Adrenal gland (tissue), 12 donors: Measurements from ENCODE around the gene TESK1. TPM values are rescaled to one million over a fixed set of nuclear protein-coding genes. Genes with fewer than 3 reads are reported as not detected.
A peak's percentile ranks its signal among the peaks of the same experiment; 100 is the strongest.

Experiments used
- DNase-seq, 7 donors: peaks; one replicate each; pipeline ENCODE4 v3.0.0-alpha.2; 2019 to 2020
- H3K27ac ChIP-seq, 5 donors: fragments of 200-600 bp; sonication (generic) in 4 of 5; 1 replicate in 3 of 5; 2 replicates in 2 of 5; pipeline versions ENCODE4 v1.5.1 to v1.8.0; 2016 to 2020; ENCODE audit warnings: mild to moderate bottlenecking in 1 of 5
- H3K27me3 ChIP-seq: fragments of 200-600 bp; 2 replicates; pipeline ENCODE4 v1.8.0; 2021
- H3K36me3 ChIP-seq, 2 donors: fragments of 200-600 bp; replicated peaks in 1 of 2; 1 replicate in 1 of 2; 2 replicates in 1 of 2; pipeline versions ENCODE4 v1.5.1 to v1.8.0; 2018 to 2022
- H3K4me1 ChIP-seq, 2 donors: fragments of 200-600 bp; replicated peaks in 1 of 2; 1 replicate in 1 of 2; 2 replicates in 1 of 2; pipeline versions ENCODE4 v1.5.1 to v1.8.0; 2018 to 2021
- H3K4me3 ChIP-seq, 4 donors: fragments of 200-600 bp; sonication (generic) in 3 of 4; one replicate each; pipeline ENCODE4 v1.5.1; 2016 to 2018
- H3K9me3 ChIP-seq, 3 donors: fragments of 200-600 bp; sonication (generic) in 1 of 3; replicated peaks in 1 of 3; 1 replicate in 2 of 3; 2 replicates in 1 of 3; pipeline versions ENCODE4 v1.5.1 to v1.8.0; 2016 to 2021
- POLR2A ChIP-seq, 2 donors: fragments of 450-650 bp; IDR thresholded peaks; one replicate each; pipeline ENCODE4 v1.6.1; 2017; ENCODE audit warnings: antibody characterized with exemption in 2 of 2, mild to moderate bottlenecking in 2 of 2, moderate library complexity in 1 of 2
- WGBS, 4 donors: extraction: QIAGEN DNeasy Blood & Tissue Kit in 2 of 4; methylation state at CpG; one replicate each; pipeline versions ENCODE4 v1.1.5 to v1.1.7; 2013 to 2017; 5-methylcytosine and 5-hydroxymethylcytosine counted together
- intact Hi-C, 2 donors: fragments of 100-400 bp; cut with DNase I; formaldehyde crosslinking; loops; one replicate each; pipeline versions ENCODE4 v1.14.1 to v1.15.0; 2022 to 2023
- microRNA-seq, 3 donors: library from miRNA; unstranded; fragments of <30 nt; microRNA quantifications; one replicate each; pipeline ENCODE4, GENCODE V29; 2017 to 2020
- polyA plus RNA-seq, 3 donors: library from polyadenylated mRNA; stranded (reverse); fragments of 200-250 nt in 2 of 3; fragments of 350-450 nt in 1 of 3; fragmentation: Illumina TruSeq in 1 of 3; extraction: RNeasy Lipid Tissue Mini Kit (QIAGEN cat#74804) in 1 of 3; gene quantifications; one replicate each; pipeline ENCODE4 v1.2.3, GENCODE V29; 2013 to 2014
- small RNA-seq, 2 donors: library from RNA; depleted of rRNA; stranded (forward); fragments of <200 nt; gene quantifications; one replicate each; pipeline ENCODE3, GENCODE V24; 2016
- total RNA-seq, 9 donors: library from RNA; depleted of rRNA in 4 of 9; stranded (reverse); fragments of >200 nt in 4 of 9; fragments of 120-200 nt in 1 of 9; fragmentation: NEBNext Ultra II Directional in 1 of 9; extraction: Animal tissue kit (Norgen Biotek cat#: 25700) in 1 of 9; gene quantifications; one replicate each; pipeline versions ENCODE4 v1.1.0 to v1.2.4, GENCODE V29; 2013 to 2023
- TF ChIP-seq, protein P1 (sequence below), 6 experiments: fragments of 450-650 bp in 4 of 6; fragments of 200-600 bp in 2 of 6; sonication (generic) in 1 of 6; IDR thresholded peaks; 1 replicate in 5 of 6; 2 replicates in 1 of 6; pipeline versions ENCODE4 v1.5.1 to v1.8.0; 2016 to 2021; ENCODE audit warnings: antibody characterized with exemption in 6 of 6, mild to moderate bottlenecking in 2 of 6, moderate library complexity in 1 of 6
- donor health status: healthy with polysubstance abuse.
- donor health status: Bipolar disorder and iron deficiency.
- donor health status: DM: yes; HTN: yes; CAD: no.
- donor health status: DM: no; HTN: no; CAD: no.
- donor health status: DM: no; HTN: no; CAD: no.
- donor health status: DM: yes; HTN: yes; CAD: no.

The TESK1 gene
- total and polyA plus RNA-seq, 12 donors: 25.9 to 189 (median 65.5) TPM

DNA sequence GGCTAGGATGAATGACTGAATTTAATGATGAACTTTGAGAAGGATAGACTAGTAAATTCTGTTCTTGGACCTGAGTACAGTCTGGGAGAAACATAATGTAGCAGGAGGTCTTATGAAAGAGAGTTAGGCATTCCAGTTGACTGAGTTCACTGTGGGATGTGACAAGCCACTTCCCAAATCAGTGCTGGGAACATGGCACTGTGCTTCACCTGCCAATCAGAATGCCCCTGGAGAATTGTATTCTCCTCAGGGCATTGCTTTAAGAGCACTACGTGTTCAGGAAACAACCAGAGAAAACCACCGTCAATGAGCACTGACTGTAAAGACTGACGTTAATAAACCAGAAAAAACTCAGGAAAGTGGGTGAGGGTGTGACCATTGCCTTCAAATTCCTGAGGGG is 54.3 kb downstream of the TESK1 start:
- Histone ChIP-seq H3K27me3 (no peaks in the 10 kb centered on the region), H3K4me1 (peaks cover 6 to 31% of the 10 kb centered on the region in 2 donors), H3K9me3 (no peaks in the 10 kb centered on the region), H3K27ac (peak overlapping the region in 4 of 5 donors; percentile 88 to 97 (median 96)), H3K4me3 (peak overlapping the region in 1 of 4 donors; percentile 78), H3K36me3 (peaks cover 0 to 4% of the 10 kb centered on the region in 2 donors)
- intact Hi-C loops: no loop called here
- DNase-seq: peak in 2 of 7 donors; percentile 16 to 28
- 62 to 75% (median 64%) methylated on average over 3 of the region's 3 CpGs for WGBS, 4 donors
- TF ChIP-seq POLR2A (IDR thresholded peaks at IDR 0.05): no peak
- TF ChIP-seq, protein P1, sequence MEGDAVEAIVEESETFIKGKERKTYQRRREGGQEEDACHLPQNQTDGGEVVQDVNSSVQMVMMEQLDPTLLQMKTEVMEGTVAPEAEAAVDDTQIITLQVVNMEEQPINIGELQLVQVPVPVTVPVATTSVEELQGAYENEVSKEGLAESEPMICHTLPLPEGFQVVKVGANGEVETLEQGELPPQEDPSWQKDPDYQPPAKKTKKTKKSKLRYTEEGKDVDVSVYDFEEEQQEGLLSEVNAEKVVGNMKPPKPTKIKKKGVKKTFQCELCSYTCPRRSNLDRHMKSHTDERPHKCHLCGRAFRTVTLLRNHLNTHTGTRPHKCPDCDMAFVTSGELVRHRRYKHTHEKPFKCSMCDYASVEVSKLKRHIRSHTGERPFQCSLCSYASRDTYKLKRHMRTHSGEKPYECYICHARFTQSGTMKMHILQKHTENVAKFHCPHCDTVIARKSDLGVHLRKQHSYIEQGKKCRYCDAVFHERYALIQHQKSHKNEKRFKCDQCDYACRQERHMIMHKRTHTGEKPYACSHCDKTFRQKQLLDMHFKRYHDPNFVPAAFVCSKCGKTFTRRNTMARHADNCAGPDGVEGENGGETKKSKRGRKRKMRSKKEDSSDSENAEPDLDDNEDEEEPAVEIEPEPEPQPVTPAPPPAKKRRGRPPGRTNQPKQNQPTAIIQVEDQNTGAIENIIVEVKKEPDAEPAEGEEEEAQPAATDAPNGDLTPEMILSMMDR (IDR thresholded peaks at IDR 0.05): no peak

Small RNAs within 50 kb of the gene (microRNA-seq; reads per million reads assigned to microRNA genes)
- gene MIR4667: 2.3 to 5.0 (median 2.7) reads per million in 3 donors

Small RNAs within 50 kb of the gene (small RNA-seq; reads per million reads assigned to genes)
- 0 reads per million in 2 donors for gene MIR4667
- 0 reads per million in 2 donors for gene RMRP
- gene RPS29P17: 0 reads per million in 2 donors

Other genes with a start within 250 kb of the TESK1 start
- 10 to 100 TPM in 8 of 9 donors, 1 to 10 TPM in 1; 5.9 to 42.0 (median 29.5) TPM for gene RUSC2, start 115.2 kb upstream of the TESK1 start, total RNA-seq
- gene RUSC2, start 115.2 kb upstream of the TESK1 start, polyA plus RNA-seq: 10 to 100 TPM; 14.6 to 66.8 (median 40.6) TPM
- gene CD72, start 13.2 kb downstream of the TESK1 start, total RNA-seq: 1 to 10 TPM in 8 of 9 donors, under 1 TPM in 1; 0.69 to 8.0 (median 3.9) TPM
- 10 to 100 TPM in 1 of 3 donors, 1 to 10 TPM in 2; 1.3 to 18.5 (median 7.4) TPM for gene CD72, start 13.2 kb downstream of the TESK1 start, polyA plus RNA-seq
- 1 to 10 TPM in 4 of 9 donors, under 1 TPM in 4, not detected in 1; 0.06 to 2.1 (median 0.86) TPM for gene SIT1, start 45.7 kb downstream of the TESK1 start, total RNA-seq
- gene SIT1, start 45.7 kb downstream of the TESK1 start, polyA plus RNA-seq: 1 to 10 TPM in 1 of 3 donors, under 1 TPM in 1, not detected in 1; 0.37 to 1.0 TPM
- over 10,000 TPM in 5 of 9 donors, 1,000 to 10,000 TPM in 3, 100 to 1,000 TPM in 1; 885 to 23,366 (median 10,611) TPM for gene RMRP, start 52.8 kb downstream of the TESK1 start, total RNA-seq
- gene RMRP, start 52.8 kb downstream of the TESK1 start, polyA plus RNA-seq: 1,000 to 10,000 TPM in 2 of 3 donors, not detected in 1; 1,807 to 2,186 TPM
- 10 to 100 TPM; 27.9 to 55.0 (median 39.6) TPM for gene CCDC107, start 53.0 kb downstream of the TESK1 start, total RNA-seq
- 100 to 1,000 TPM in 2 of 3 donors, 10 to 100 TPM in 1; 53.6 to 198 (median 169) TPM for gene CCDC107, start 53.0 kb downstream of the TESK1 start, polyA plus RNA-seq
- 10 to 100 TPM in 1 of 9 donors, 1 to 10 TPM in 3, under 1 TPM in 5; 0.42 to 18.4 (median 0.96) TPM for gene ARHGEF39, start 59.9 kb downstream of the TESK1 start, total RNA-seq
- gene ARHGEF39, start 59.9 kb downstream of the TESK1 start, polyA plus RNA-seq: 1 to 10 TPM; 1.2 to 4.0 (median 1.5) TPM
- gene CA9, start 68.7 kb downstream of the TESK1 start, total RNA-seq: 10 to 100 TPM in 1 of 9 donors, 1 to 10 TPM in 5, under 1 TPM in 3; 0.28 to 13.7 (median 2.0) TPM
- 1 to 10 TPM in 2 of 3 donors, under 1 TPM in 1; 0.31 to 1.4 (median 1.3) TPM for gene CA9, start 68.7 kb downstream of the TESK1 start, polyA plus RNA-seq
- gene TPM2, start 84.7 kb downstream of the TESK1 start, total RNA-seq: 100 to 1,000 TPM; 188 to 654 (median 368) TPM
- gene TPM2, start 84.7 kb downstream of the TESK1 start, polyA plus RNA-seq: 1,000 to 10,000 TPM in 2 of 3 donors, 100 to 1,000 TPM in 1; 462 to 1,472 (median 1,350) TPM
- 100 to 1,000 TPM; 157 to 565 (median 372) TPM for gene TLN1, start 126.9 kb downstream of the TESK1 start, total RNA-seq
- 100 to 1,000 TPM; 165 to 232 (median 178) TPM for gene TLN1, start 126.9 kb downstream of the TESK1 start, polyA plus RNA-seq
- 100 to 1,000 TPM in 1 of 9 donors, 10 to 100 TPM in 8; 47.0 to 142 (median 60.3) TPM for gene CREB3, start 127.4 kb downstream of the TESK1 start, total RNA-seq
- 100 to 1,000 TPM in 1 of 3 donors, 10 to 100 TPM in 2; 47.6 to 113 (median 52.0) TPM for gene CREB3, start 127.4 kb downstream of the TESK1 start, polyA plus RNA-seq
- 10 to 100 TPM; 28.5 to 74.5 (median 52.4) TPM for gene GBA2, start 144.0 kb downstream of the TESK1 start, total RNA-seq
- gene GBA2, start 144.0 kb downstream of the TESK1 start, polyA plus RNA-seq: 10 to 100 TPM; 42.4 to 84.8 (median 79.0) TPM
- 10 to 100 TPM; 17.1 to 41.2 (median 23.3) TPM for gene RGP1, start 144.0 kb downstream of the TESK1 start, total RNA-seq
- gene RGP1, start 144.0 kb downstream of the TESK1 start, polyA plus RNA-seq: 10 to 100 TPM in 2 of 3 donors, 1 to 10 TPM in 1; 6.4 to 24.7 (median 13.5) TPM
- gene MSMP, start 149.0 kb downstream of the TESK1 start, total RNA-seq: 1 to 10 TPM in 2 of 9 donors, not detected in 7; 1.1 to 2.0 TPM
- 1 to 10 TPM in 1 of 3 donors, under 1 TPM in 1, not detected in 1; 0.56 to 1.3 TPM for gene MSMP, start 149.0 kb downstream of the TESK1 start, polyA plus RNA-seq
- gene NPR2, start 186.3 kb downstream of the TESK1 start, total RNA-seq: 10 to 100 TPM in 8 of 9 donors, 1 to 10 TPM in 1; 5.6 to 69.9 (median 21.5) TPM
- 10 to 100 TPM; 13.5 to 46.4 (median 39.0) TPM for gene NPR2, start 186.3 kb downstream of the TESK1 start, polyA plus RNA-seq
- gene SPAG8, start 207.0 kb downstream of the TESK1 start, total RNA-seq: 1 to 10 TPM in 8 of 9 donors, under 1 TPM in 1; 0.98 to 3.6 (median 2.3) TPM
- 1 to 10 TPM; 1.2 to 9.2 (median 4.2) TPM for gene SPAG8, start 207.0 kb downstream of the TESK1 start, polyA plus RNA-seq
- gene HINT2, start 209.8 kb downstream of the TESK1 start, total RNA-seq: 10 to 100 TPM; 27.6 to 99.6 (median 78.7) TPM
- 100 to 1,000 TPM in 2 of 3 donors, 10 to 100 TPM in 1; 83.5 to 199 (median 119) TPM for gene HINT2, start 209.8 kb downstream of the TESK1 start, polyA plus RNA-seq
- under 1 TPM in 1 of 9 donors, not detected in 8; 0.22 TPM for gene FAM221B, start 223.5 kb downstream of the TESK1 start, total RNA-seq
- under 1 TPM in 2 of 3 donors, not detected in 1; 0.07 to 0.16 TPM for gene FAM221B, start 223.5 kb downstream of the TESK1 start, polyA plus RNA-seq
- 10 to 100 TPM in 7 of 9 donors, 1 to 10 TPM in 2; 5.5 to 43.6 (median 17.5) TPM for gene TMEM8B, start 224.0 kb downstream of the TESK1 start, total RNA-seq
- gene TMEM8B, start 224.0 kb downstream of the TESK1 start, polyA plus RNA-seq: 10 to 100 TPM; 13.3 to 33.3 (median 23.2) TPM